EH (cell line): ENCODE data around the gene AREL1.

ENCODE experiments used
- DNase-seq: peaks from one replicate; pipeline ENCODE4 v3.0.0-alpha.2; 2015; ENCODE audit warnings: low read depth

The AREL1 gene

DNA sequence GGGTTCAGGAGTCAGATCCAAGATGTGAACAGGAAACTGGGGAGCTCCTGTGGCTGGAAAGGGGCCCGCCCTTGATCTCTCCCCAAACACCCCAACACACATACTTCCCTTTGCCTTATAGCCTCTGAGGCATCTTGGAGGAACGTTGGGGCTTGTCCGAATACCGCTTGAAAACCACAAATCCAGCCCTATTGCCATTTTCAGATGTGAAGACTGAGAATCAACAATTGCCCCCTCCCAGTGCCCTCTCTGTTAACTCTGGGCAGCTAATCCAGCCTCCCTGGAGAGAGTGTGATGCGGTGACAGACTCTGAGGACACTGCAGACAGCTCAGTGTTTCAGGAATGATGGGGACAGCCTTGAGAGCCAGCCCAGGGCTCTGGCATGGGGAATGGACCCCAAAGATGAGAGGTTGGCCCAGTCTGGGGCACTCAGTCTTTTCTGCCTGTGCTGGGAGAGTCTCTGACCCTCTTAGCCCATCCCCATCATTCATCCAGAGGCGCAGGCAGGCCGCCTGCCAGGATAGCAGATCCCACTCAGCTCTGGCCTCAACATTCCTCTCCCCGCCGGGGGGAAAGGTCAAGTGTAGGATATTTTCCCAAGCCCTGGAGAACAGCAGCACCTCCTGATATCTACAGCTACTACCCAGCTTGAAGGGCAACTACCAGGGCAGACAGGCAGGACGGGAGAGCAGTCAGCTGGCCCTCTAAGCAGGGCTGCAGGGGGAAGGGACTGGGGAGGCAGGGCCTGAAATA, 76.3 kb downstream of the AREL1 start:
- DNase-seq, result peak; percentile 62

DNA sequence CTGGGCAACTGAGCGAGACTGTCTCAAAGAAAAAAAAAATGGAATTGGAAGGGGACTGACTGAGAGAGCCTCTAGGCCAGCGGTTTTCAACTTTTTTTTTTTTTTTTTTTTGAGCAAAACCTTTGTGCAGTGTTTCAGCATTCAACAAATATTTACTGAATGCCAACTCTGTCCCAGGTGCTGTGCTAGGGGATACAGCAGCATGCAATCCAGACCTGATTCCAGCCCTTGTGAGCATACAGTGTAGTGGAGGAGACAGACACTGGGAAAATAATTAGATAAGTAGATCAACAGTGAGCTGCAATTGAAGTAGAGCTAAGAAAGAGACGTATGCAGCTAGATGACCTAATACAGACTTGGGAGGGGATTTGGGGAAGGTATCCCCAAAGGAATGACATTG, 77.0 kb downstream of the AREL1 start:
- DNase-seq, result no peak

DNA sequence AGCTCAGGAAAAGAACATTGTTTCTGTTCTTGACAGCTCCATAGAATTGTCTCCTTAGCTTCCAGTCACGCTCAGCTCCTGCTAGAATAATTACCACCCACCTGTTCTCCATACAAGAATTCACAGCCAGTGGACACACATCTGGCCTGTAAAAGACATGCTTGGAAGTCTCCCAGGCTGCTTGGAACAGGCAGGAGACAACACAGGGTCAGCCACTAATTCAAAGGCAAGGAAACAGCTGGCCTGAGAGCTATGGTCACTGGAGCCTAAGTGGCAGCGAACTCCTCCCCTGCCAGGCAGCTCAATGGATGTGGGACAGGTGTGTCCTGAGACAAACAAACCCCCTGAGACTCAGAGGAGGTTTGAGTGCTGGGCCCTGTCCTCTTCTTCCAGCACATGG, 77.9 kb downstream of the AREL1 start:
- DNase-seq, result no peak

DNA sequence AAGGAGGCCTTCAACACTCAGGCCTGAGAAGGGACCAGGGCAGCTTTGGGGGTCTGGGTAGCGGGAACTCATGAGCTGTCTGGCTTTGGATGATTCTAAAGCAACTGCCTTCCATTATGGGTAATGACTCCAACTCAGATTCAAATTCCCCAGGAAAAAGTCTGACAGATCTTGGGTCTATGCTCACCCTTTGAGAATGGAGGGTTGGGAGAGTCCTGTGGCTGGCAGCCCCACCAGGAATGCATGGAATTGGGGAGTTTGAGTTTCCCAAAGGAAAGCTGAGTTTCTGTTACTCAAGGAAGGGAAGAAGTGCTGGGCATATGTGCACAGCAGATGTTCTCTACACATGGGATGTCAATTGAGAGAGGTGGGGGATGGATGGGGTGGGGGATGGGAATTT, 78.4 kb downstream of the AREL1 start:
- peak; percentile 83 for DNase-seq

DNA sequence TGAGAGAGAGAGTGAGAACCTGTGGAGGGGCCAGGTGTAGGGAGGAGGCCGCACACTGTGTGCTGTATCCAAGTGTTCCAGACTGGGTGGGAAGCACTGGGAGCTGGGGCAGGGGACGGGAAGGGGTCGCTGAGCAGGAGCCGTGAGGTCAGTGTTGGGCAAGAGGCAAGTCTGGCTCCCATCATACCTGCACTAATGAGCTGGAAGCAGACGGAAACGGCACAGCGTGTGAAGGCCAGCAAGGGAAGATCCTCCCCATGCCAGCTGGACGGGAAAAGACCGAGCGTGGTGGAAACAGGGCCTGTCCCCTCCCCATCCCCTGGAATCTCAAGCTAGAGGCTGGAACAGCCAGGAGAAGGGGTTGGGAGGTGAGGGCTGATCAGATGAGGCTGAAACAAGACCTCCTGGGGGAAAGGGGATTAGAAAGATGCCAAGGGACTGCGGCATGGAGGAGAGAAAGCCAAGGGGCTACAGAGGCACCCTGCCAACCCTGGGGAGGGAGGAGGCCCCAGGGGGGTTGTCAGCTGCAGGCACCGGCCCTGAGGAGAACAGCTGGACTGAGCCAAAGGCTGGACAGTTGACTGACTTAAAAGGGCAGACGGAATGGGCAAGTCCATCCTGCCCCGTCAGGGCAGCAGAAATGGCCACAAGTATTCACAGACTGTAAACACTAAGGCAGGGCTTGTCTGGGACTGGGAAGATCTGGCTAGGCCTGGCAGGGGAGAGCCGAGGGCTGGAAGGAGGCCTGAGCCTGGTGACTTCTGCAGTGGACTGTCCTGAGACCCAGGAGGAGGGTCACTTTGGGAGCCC, 81.8 kb downstream of the AREL1 start:
- DNase-seq, result no peak

DNA sequence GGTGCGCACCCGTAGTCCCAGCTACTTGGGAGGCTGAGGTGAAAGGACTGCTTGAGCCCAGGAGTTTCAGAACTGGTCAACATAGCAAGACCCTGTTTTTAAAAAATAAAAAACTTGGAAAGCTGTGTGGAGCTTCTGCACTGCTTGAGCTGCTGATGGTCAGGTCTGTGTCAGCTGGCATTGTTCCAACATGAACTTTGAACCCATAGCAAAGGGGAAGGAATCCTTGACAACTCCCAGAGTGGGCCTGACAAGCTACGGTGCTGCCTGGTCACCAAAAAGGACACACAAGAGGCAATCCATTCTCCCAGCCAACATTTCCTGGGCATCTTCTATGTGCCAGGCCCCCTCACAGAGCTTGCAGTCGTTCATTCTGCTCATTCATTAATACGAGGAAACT, 84.5 kb downstream of the AREL1 start:
- no peak for DNase-seq

DNA sequence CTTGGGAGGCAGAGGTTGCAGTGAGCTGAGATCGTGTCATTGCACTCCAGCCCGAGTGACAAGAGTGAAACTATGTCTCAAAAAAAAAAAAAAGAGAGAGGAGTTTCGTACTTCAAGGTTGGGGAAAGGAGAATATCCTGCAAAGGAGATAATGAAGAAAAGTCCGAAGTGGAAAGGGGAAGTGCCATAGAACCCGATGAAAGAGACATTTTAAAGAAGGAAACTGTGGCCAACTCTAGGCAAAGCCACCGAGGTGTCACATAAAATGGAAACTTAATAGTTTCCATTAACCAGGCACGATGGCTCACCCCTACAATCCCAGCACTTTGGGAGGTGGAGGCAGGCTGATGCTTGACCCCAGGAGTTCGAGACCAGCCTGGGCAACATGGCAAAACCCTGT, 85.8 kb downstream of the AREL1 start:
- no peak for DNase-seq

DNA sequence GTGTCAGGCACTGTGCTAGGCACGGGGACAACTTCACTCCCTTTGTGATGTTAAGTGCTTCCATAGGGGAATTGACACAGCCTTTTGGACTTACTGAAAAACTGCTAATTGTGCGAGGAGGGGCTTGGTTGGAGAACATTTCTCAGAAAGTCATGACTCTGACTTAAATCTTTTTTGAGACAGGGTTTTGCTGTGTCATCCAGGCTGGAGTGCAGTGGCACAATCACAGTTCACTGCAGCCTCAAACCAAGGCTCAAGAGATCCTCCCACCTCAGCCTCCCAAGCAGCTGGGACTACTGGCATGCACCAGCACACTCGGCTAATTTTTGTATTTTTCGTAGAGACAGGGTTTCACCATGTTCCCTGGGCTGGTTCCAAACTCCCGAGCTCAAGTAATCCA, 90.6 kb downstream of the AREL1 start:
- no peak for DNase-seq

DNA sequence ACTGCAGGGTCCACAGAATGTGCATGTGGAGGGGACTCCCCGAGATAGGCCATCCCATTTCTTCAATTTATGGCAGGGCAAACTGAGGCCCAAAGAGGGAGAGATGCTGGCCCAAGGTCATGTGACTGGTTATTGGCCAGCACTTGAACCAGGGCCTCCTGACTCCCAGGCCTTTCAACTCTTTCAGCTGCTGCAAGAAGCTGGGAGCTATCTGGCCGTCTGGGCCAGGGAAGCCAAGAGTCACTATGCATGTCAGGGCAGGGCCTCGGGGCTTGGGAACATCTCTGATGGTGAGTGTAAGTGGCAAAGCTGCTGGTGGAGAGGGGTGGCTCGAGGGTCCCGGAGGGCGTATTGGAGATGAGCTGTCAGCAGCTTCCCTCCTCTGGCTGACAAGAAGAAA, 91.3 kb downstream of the AREL1 start:
- DNase-seq, result no peak

DNA sequence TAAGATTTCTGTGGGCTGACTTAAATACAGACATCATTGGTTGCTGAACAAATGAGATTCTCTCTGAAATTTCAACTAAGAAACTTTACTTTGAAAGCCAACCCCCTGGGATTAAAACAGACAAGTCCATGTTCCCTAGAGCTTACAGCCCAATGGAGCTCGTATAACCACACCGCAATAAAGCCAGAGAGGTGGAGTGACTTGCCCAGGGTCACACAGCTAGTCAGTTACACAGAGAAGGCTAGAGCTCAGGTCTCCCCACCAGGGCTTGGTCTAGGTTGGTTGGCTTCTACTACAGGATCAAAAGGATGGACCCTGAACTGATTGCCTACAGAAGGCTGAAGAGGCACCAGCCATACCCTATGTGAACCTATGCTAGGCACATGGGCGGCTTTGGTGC, 92.0 kb downstream of the AREL1 start:
- no peak for DNase-seq

DNA sequence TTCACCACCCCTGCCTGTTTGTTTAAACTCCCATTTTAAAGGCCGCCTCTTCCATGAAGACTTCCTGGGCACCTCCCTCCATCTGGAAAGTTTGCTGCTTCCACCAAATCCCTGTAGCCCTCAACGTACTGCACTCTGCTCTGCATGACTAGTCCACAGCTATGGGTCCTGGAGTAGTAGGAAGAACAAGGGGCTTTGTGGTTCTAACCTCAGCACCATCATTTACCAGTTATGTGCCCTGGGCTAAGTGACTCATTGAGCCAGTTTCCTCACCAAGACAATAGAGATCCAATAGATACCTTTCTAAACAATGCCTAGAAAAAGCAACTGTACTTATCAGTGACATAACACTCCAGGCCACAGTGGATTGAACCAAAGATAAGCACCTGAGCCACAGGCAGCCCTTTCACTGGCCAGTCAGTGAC, 92.4 kb downstream of the AREL1 start:
- DNase-seq, result peak; percentile 97

DNA sequence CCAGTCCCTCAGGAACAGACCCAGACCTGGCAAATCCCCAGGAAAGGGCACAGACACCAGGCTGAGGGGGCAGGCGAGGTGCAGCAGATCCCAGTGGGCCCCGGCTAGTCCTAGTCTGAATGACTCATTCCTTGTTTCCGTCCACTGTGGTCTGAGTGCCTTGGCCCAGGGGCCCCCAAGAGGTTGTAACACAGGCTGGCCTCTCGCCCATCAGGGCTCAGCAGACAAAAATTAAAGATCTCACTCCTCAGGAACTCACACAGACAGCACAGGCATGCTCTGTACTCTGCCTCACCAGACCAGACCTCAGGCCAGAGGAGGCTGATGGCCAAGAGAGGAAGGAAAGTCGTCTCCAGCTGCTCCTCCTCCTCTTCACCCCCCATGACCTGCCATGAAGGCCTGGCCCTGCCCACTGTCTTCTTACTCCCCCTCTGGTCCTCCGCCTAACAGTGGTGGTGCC, 93.2 kb downstream of the AREL1 start:
- peak; percentile 100 for DNase-seq

DNA sequence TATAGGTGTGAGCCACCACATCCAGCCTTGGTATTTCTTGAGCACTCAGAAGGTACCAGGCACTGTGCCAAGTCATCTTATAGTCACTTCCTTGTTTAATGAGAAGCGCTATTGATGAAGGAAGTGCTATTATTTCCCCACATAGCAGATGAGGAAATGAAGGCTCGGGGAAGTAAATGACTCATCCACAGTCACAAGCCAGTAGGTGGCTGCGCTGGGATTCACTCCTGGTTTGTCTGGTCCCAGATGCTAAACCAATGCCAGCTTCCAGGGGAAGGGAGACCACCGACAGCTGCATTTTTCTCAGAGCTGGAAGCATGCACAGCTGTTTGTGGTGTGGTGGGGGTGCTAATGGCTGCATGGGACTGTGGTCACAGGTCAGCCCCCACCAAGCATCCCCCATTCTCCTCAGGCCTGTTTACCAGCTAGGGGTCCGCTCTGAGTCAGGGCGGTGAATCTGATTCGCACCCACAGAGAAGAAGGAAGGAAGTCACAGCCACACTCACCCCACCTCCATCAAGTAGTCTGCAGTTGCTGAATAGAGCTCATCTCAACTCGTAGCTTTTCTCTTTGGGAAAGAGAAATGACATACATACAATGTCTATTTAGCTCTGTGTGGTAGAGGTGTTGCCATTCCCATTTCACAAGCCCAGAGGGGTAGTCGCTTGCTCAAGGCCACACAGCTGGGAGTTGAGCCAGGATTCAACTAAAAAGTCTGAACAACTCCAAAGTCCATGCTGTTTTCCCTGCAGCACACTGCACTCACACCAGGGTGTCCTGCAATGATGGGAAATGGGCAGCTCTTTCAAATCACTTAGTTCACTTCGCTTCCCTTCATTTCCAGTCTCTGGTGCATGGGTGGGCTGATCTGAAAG, 94.6 kb downstream of the AREL1 start:
- DNase-seq, result peak; percentile 77

DNA sequence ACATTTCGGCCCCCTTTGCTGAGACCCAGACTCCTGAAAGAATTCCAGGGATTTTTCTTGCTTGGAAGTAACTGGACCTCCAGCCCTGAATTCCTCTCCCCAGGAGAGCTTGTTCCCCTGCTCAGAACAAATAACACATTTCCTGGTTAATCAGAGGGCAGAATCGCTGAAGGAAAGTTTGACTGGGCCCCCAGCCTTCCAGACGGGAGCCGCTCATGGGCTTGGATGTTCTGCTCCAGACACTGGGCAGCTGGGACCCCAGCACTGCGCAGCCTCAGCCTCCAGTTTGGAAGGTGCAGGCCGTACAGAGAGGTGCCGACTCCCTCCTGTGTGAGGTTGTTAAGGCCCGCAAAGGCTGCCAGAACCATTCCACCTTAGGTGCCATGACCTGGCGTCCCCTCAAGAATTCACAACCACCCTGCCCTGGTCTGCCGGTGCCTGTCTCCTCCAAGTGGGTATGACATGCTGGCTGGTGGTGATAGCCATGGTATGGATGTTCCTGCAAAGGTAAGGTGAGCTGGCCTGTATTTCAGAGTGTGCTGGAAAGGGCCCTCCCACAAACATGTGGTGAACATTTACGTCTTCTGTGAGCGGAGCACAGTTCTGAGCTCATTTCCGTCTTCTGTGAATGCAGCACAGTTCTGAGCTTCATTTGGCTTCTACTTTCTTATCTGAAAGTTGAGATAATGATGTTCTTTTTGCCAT, 95.7 kb downstream of the AREL1 start:
- peak; percentile 57 for DNase-seq

DNA sequence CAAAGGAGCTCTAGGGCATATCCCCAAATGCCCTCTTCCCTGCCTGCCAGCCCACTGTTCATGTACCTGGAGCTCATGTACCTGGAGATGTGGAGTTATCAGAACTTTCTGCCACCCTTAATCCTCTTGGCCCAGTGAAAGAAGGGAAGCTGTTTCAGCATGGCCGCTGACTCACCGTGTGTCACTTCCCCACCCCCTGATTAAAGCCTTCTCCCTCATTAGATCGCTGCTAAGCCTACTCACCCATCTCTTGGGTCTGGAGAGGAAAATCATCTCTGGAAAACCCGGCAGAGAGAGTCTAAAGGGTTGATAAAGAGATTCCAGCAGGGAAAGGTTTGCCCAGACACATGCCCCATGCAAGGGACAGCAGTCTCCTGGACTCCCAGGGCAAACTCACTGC, 96.4 kb downstream of the AREL1 start:
- peak; percentile 92 for DNase-seq

DNA sequence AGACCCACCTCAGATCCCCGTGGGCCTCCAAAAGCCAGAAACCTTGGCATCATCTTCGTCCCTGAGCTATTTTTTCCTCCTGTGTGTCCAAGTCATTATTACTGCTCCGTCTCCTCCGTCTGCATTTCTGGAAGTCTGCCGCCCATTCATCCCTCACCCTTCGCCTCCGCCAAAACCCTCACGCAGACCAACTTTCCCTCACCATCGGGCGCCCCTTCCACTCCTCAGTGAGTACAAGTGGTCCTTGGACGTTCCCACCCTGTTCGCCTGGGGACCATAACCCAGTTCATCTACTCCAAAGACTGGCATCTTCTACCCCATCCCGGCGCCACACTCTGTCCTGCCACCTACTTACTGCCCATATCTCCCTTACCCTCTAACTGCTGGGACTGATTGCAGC, 97.1 kb downstream of the AREL1 start:
- DNase-seq, result no peak

DNA sequence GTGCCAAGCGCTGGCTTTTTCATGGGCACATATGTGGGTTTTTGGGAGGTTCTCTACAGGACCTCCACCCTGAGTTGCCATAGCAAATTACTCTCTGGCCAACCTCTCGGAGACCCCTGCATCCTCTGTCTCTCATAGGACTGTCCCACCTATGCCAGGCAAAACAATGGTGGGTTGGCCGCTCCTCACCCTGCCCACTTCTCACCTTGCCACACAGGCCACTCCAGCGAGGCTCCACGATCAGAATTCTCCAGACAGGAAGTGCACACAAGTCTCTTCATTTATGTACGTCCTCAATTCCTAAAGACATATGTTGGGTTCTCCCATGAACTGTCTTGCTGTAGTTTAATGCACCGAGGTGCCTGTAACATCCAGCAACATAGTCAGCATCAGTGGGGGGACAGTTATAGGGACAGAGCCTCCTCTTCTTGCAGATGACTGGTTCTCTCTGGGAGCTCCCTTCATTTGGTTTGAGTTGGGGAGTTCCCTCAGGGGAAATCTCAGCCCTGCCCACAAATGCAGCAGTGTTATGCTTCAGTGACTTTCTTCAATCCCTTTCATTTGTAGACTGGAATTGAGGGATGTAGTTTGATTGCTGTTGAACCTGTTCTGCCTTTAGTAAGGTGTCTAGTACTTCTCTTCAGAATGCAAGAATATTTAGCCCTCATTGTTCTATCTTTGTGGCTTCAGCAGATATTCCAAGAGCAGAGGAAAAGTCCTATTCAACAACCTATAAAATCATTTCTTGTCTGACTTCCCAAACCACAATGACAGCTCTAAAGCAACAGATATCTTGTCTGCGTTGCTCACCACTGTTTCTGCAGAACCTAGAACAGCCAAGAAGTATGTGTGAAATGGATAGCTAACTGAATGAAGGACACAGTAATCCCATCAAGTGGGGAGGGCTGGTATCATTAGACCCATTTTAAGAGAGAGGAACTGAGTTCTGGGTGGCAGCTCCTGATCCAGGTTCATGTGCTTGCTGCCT, 98.1 kb downstream of the AREL1 start:
- peak; percentile 73 for DNase-seq

DNA sequence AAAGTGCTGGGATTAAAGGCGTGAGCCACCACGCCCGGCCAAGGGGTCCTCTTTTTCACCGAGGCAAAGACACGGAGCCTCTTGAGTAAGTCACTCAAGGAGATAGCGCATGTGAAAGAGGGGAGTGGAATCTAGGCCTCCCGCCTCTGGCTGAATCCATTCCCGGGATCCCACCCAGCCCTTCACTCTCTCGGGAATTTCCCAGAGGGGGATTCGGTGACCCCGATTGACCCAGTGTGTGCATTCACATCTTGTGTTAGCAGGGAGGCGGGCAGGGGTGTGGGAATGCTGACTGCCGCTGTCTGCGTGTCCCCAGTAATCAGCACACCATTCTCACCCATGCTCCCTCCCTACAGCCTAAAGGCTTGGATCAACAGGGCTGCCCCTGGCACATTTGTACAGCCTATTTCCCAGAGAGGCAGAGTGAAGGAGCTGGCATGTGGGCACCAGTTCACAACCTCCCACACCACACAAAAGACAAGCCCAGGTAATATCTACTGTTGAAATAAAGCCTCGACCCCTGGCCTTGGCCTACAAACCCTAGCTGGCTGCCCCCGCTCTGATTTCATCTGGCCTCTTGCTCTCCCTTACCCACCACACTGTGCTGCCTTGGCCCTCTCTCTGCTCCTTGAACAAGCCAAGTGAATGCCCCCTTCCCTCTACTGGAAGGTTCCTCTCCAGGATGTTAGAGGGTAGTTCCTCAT, 99.5 kb downstream of the AREL1 start:
- DNase-seq, result no peak

DNA sequence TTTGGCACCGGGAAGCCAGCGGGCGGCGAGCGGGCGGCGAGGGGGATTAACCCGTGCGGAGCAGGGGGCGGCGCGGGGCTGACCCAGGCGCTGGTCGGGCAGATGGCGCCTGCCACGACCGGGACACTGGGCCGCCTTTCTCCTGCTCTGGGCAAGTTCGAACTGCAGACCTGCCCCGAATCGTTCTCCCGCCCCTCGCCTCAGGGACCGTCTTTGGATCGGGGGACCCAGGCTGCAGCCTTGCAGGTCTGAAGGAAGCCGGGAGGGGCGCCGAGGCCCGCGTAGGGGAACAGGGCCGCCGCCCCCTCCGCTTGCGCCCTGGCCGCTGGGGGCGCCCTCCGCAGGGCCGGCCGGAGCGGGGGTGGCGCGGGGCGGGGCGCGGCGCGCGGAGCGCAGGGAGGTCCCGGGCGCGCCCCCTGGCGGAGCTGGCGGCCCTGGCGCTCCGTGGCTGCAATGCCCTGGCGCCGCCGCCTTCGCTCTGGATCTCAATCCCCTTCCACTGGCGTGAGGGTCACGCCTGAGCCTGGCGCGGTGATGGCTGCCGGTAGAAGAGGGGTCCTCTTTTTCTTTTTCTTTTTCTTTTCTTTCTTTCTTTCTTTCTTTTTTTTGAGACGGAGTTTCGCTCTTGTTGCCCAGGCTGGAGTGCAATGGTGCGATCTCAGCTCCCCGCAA, 100.4 kb downstream of the AREL1 start:
- DNase-seq, result peak; percentile 78
